Measurements from ENCODE around the gene ZNF688. TPM values are rescaled to one million over a fixed set of nuclear protein-coding genes. Genes with fewer than 3 reads are reported as not detected.
A peak's percentile ranks its signal among the peaks of the same experiment; 100 is the strongest.

The ZNF688 gene
- total and polyA plus RNA-seq, 9 of the 15 experiments (the other 6 are each of a cell fraction or from before 2014, with no cell fraction given), result 0.48 to 12.9 (median 4.5) TPM

- in situ Hi-C loops (cut with MboI), result no loop called here
- Histone ChIP-seq H3K9me1 (ENCODE audit: control insufficient read depth, insufficient read depth, low read length) (no peaks in the 10 kb centered on the region), H3K36me3 (ENCODE audit: control insufficient read depth, insufficient read depth, low read length) (peaks cover 28% of the 10 kb centered on the region; the same call in 2 of the 3 replicates), H3K79me2 (ENCODE audit: control insufficient read depth, insufficient read depth, low read length) (peaks cover 25% of the 10 kb centered on the region), H3K9ac (ENCODE audit: insufficient read depth in 1 of 2, low read depth in 2 of 2, low read length in 2 of 2) (peak within 1 kb of the TSS; percentile 91 to 97), H3K4me3 (peak within 1 kb of the TSS; percentile 66), H4K20me1 (replicated peaks; ENCODE audit: control insufficient read depth, insufficient read depth, low read length) (no peaks in the 10 kb centered on the region; the same call in 1 of the 2 replicates), H3K9me3 (replicated peaks; ENCODE audit: control insufficient read depth, insufficient read depth, low read depth, low read length) (no peaks in the 10 kb centered on the region; the same call in 1 of the 2 replicates), H2AFZ (ENCODE audit: low read depth, low read length) (peak within 1 kb of the TSS; percentile 89), H3K27me3 (ENCODE audit: control insufficient read depth in 2 of 2, insufficient read depth in 2 of 2, low read length in 2 of 2) (no peaks in the 10 kb centered on the region), H3K4me2 (ENCODE audit: insufficient read depth, low read length) (peak within 1 kb of the TSS; percentile 83), H3K27ac (ENCODE audit: extremely low read depth, low read depth, low read length) (peak within 1 kb of the TSS; percentile 94), H3K4me1 (replicated peaks in 1 of 2; ENCODE audit: control insufficient read depth in 2 of 2, insufficient read depth in 2 of 2, low read length in 2 of 2) (peaks cover 21 to 57% of the 10 kb centered on the region in 2 experiments; a peak in 4 of 5 replicates)
- under 1% methylated on average over 70 of the region's 74 CpGs for WGBS (ENCODE audit: insufficient coverage, low coverage, missing lambda C conversion rate)
- ATAC-seq (peak; percentile 99), FAIRE-seq (peak; percentile 98), DNase-seq (ENCODE audit: extremely low read depth in 1 of 4, low spot score in 3 of 4) (peak; percentile 83 to 98 (median 88))
- CTCF ChIA-PET (ENCODE audit: low intra/inter-chr PET ratio), result no interaction called here
- POLR2A ChIA-PET, result interaction anchor here (0.6 to 4.9 kb wide), 23 partner anchors 8 to 1174 kb away, joined by 3 to 31 read pairs (median 3); partner anchors contain the start of genes DCTPP1, SRCAP, ZNF688 and ZNF689
- TSS peak; percentile 73 for BruUV-seq (replicated peaks)
- intact Hi-C loops (cut with micrococcal nuclease), result loop anchor here (1.0 kb wide), 1 partner anchor 27 kb away; the partner anchor contains the start of gene ZNF785
- TF ChIP-seq ZNF740 (CRISPR knock-in tag; IDR thresholded peaks at IDR 0.05) (no peak), ZNF740 (tag; IDR thresholded peaks at IDR 0.05) (no peak), ETV6 (IDR thresholded peaks at IDR 0.05; ENCODE audit: borderline replicate concordance in 1 of 2, low read depth in 2 of 2, low read length in 1 of 2) (no peak), ETV6 (CRISPR knock-in tag; IDR thresholded peaks at IDR 0.05; ENCODE audit: borderline replicate concordance) (no peak), ZBTB33 (CRISPR knock-in tag; IDR thresholded peaks at IDR 0.05) (no peak; the same call in 1 of the 2 replicates), CSDE1 (IDR thresholded peaks at IDR 0.05) (no peak), EP400 (IDR thresholded peaks at IDR 0.05) (peak; percentile 88), TOE1 (IDR thresholded peaks at IDR 0.05; ENCODE audit: borderline replicate concordance) (0 out of 2 replicates have a peak, but pooled peaks have one; percentile 17), TOE1 (CRISPR knock-in tag; IDR thresholded peaks at IDR 0.05; ENCODE audit: borderline replicate concordance, low read depth) (0 out of 2 replicates have a peak, but pooled peaks have one; percentile 35), ZNF696 (CRISPR knock-in tag; conservative IDR thresholded peaks at IDR 0.05) (no peak), NEUROD1 (IDR thresholded peaks at IDR 0.05; ENCODE audit: borderline replicate concordance, low read depth, low read length, partially characterized antibody) (no peak), ESRRB (CRISPR knock-in tag; IDR thresholded peaks at IDR 0.05; ENCODE audit: borderline replicate concordance) (no peak), NR2C1 (IDR thresholded peaks at IDR 0.05) (peak; percentile 98), NR2C1 (tag; IDR thresholded peaks at IDR 0.05) (peak; percentile 100), SIN3B (IDR thresholded peaks at IDR 0.05; ENCODE audit: low read depth) (peak; percentile 66; the same call in 1 of the 2 replicates), USF2 (CRISPR knock-in tag; IDR thresholded peaks at IDR 0.05) (no peak; the same call in 1 of the 2 replicates), MAFK (IDR thresholded peaks at IDR 0.05; ENCODE audit: low read length) (no peak)
Observed at GRCh38 chr16:30557957-30558788, 13.3 kb downstream of the ZNF688 start, which contains the start of gene ZNF764. ZNF764 (minus strand) TSS chr16:30558374; CDS start chr16:30558182, 192 bp downstream.
